HG02678 (cell line): ENCODE data around the gene IGLON5.

Experiments
- ATAC-seq: cut with Tn5 transposase; IDR thresholded peaks from one replicate; pipeline ENCODE4 v1.9.1; 2021; ENCODE audit warnings: mild to moderate bottlenecking, moderate library complexity; ENCODE audit not compliant: unreplicated experiment

The IGLON5 gene

GRCh38 chr19:51361239-51361638, 49.8 kb downstream of the IGLON5 start:
- no peak for ATAC-seq

GRCh38 chr19:51364200-51365106, 53.0 kb downstream of the IGLON5 start:
- ATAC-seq, result no peak

- ATAC-seq, result no peak
These were observed 53.9 kb downstream of the IGLON5 start for GRCh38 chr19:51365211-51365964.

- ATAC-seq, result no peak
These were observed 54.5 kb downstream of the IGLON5 start, which contains the start of gene ETFB for GRCh38 chr19:51365965-51366388. TSS of gene ETFB (minus strand) at chr19:51366388. CDS start at chr19:51366326, 62 bp downstream.

GRCh38 chr19:51366389-51367254, 55.2 kb downstream of the IGLON5 start:
- ATAC-seq, result peak; percentile 52

- ATAC-seq, result no peak
These were observed 55.8 kb downstream of the IGLON5 start for GRCh38 chr19:51367255-51367564.

GRCh38 chr19:51367565-51368365, 56.3 kb downstream of the IGLON5 start:
- ATAC-seq, result peak; percentile 77

GRCh38 chr19:51368366-51369282, 57.2 kb downstream of the IGLON5 start, which contains the start of gene CLDND2:
TSS of gene CLDND2 (minus strand) at chr19:51369003. CDS start at chr19:51368577, 426 bp downstream.
- no peak for ATAC-seq

GRCh38 chr19:51370230-51370629, 58.8 kb downstream of the IGLON5 start:
- no peak for ATAC-seq

- ATAC-seq, result no peak
These were observed 59.8 kb downstream of the IGLON5 start for GRCh38 chr19:51371186-51371690.

GRCh38 chr19:51372021-51372648, 60.7 kb downstream of the IGLON5 start:
- no peak for ATAC-seq

- peak; percentile 39 for ATAC-seq
These were observed 61.4 kb downstream of the IGLON5 start, which contains the start of gene NKG7 for GRCh38 chr19:51372649-51373504. TSS of gene NKG7 (minus strand) at chr19:51372654. CDS start at chr19:51372535, 119 bp downstream.

- no peak for ATAC-seq
These were observed 64.2 kb downstream of the IGLON5 start for GRCh38 chr19:51375504-51376221.

- ATAC-seq, result no peak
These were observed 66.0 kb downstream of the IGLON5 start for GRCh38 chr19:51377422-51377821.

- no peak for ATAC-seq
These were observed 68.9 kb downstream of the IGLON5 start for GRCh38 chr19:51380379-51380778.
